ENCODE data around the gene NR2C1.

GRCh38 chr12:95096852-95097251 is 23.4 kb upstream of the NR2C1 start:
- TF ChIP-seq POLR2A (IDR thresholded peaks at IDR 0.05; ENCODE audit: low read length) (no peak), GATA1 (IDR thresholded peaks at IDR 0.05; ENCODE audit: low read depth, low read length) (no peak)
